ENCODE results near the gene FAM53A. TPM values are rescaled to one million over a fixed set of nuclear protein-coding genes. Genes with fewer than 3 reads are reported as not detected.

The FAM53A gene, protein sequence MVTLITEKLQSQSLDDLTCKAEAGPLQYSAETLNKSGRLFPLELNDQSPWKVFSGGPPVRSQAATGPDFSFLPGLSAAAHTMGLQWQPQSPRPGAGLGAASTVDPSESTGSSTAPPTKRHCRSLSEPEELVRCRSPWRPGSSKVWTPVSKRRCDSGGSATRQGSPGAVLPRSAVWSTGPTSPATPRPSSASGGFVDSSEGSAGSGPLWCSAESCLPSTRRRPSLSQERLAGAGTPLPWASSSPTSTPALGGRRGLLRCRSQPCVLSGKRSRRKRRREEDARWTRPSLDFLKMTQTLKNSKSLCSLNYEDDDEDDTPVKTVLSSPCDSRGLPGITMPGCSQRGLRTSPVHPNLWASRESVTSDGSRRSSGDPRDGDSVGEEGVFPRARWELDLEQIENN
- total RNA-seq: 2.3 and 5.5 TPM in 2 replicates

GRCh38 chr4:1683736-1684505 lies at the start of gene FAM53A:
FAM53A (minus strand) TSS chr4:1684313; CDS start chr4:1668741, 15,572 bp downstream.

GRCh38 chr4:1721003-1721665 lies 37.0 kb upstream of the FAM53A start, which contains the start of the genes TACC3 and TMEM129:
TACC3 (plus strand) TSS chr4:1721521; CDS start chr4:1723422, 1,901 bp downstream.
TMEM129 (minus strand) TSS chr4:1721323; CDS start chr4:1720837, 486 bp downstream.

GRCh38 chr4:1712216-1713002 lies 28.3 kb upstream of the FAM53A start, which contains the start of gene SLBP:
SLBP (minus strand) TSS chr4:1712319; CDS start chr4:1712188, 131 bp downstream.

Other genes with a start within 250 kb of the FAM53A start
- 50.7 and 60.3 TPM in 2 replicates for gene SLBP, start 28.0 kb upstream of the FAM53A start, total RNA-seq
- 50.7 and 63.4 TPM in 2 replicates for gene TMEM129, start 37.0 kb upstream of the FAM53A start, total RNA-seq
- gene TACC3, start 37.2 kb upstream of the FAM53A start, total RNA-seq: 42.4 and 45.5 TPM in 2 replicates
- 0.29 and 0.89 TPM in 2 replicates for gene FGFR3, start 109.0 kb upstream of the FAM53A start, total RNA-seq
- 32.8 and 44.1 TPM in 2 replicates for gene LETM1, start 171.8 kb upstream of the FAM53A start, total RNA-seq
- 49.6 and 56.0 TPM in 2 replicates for gene NSD2, start 187.1 kb upstream of the FAM53A start, total RNA-seq

All from myometrial cell (primary cell).